HAP-1 (cell line): Measurements from ENCODE around the gene BATF.

Source experiments
- DNase-seq, 2 experiments: peaks; one replicate each; pipeline ENCODE4 v3.0.0-alpha.2; 2016 to 2020; ENCODE audit warnings: low spot score in 2 of 2
- H3K27me3 ChIP-seq: fragments of 250-450 bp; sonication (Bioruptor Pico); 2 replicates; pipeline ENCODE4 v1.5.1; 2020; ENCODE audit warnings: low read depth, mild to moderate bottlenecking, moderate library complexity
- H3K36me3 ChIP-seq: fragments of 250-450 bp; sonication (Bioruptor Pico); replicated peaks from 2 replicates; pipeline ENCODE4 v1.5.1; 2020; ENCODE audit warnings: mild to moderate bottlenecking
- H3K4me1 ChIP-seq: fragments of 250-450 bp; sonication (Bioruptor Pico); 2 replicates; pipeline ENCODE4 v1.5.1; 2020; ENCODE audit warnings: mild to moderate bottlenecking
- H3K4me3 ChIP-seq: fragments of 250-450 bp; sonication (Bioruptor Pico); 2 replicates; pipeline ENCODE4 v1.5.1; 2020; ENCODE audit warnings: mild to moderate bottlenecking, moderate library complexity
- H3K9me3 ChIP-seq: fragments of 250-450 bp; sonication (Bioruptor Pico); 2 replicates; pipeline ENCODE4 v1.5.1; 2020; ENCODE audit warnings: mild to moderate bottlenecking, moderate library complexity
- in situ Hi-C: fragments of 300-500 bp; cut with MboI; formaldehyde crosslinking; loops from 3 replicates; pipeline ENCODE4 v1.14.3; 2020; ENCODE audit warnings: low sequenced_read_pairs, inconsistent platforms, mixed read lengths

The BATF gene

GRCh38 chr14:75591987-75592575, 69.8 kb downstream of the BATF start:
- H3K4me3 ChIP-seq: no peak overlapping the region
- no peak for DNase-seq
- in situ Hi-C loops: no loop called here
- H3K9me3 ChIP-seq: no peaks in the 10 kb centered on the region
- no peaks in the 10 kb centered on the region for H3K27me3 ChIP-seq
- no peaks in the 10 kb centered on the region for H3K36me3 ChIP-seq
- peaks cover 3% of the 10 kb centered on the region; the same call in 1 of the 2 replicates for H3K4me1 ChIP-seq

- Histone ChIP-seq H3K27me3 (no peaks in the 10 kb centered on the region), H3K9me3 (no peaks in the 10 kb centered on the region), H3K36me3 (no peaks in the 10 kb centered on the region), H3K4me1 (no peaks in the 10 kb centered on the region), H3K4me3 (no peak overlapping the region)
- no peak for DNase-seq
- in situ Hi-C loops: no loop called here
Measured at GRCh38 chr14:75595226-75595625, 73.0 kb downstream of the BATF start.
